ENCODE data around the gene OAS1. TPM values are rescaled to one million over a fixed set of nuclear protein-coding genes. Genes with fewer than 3 reads are reported as not detected.

OAS1 gene
- total and polyA plus RNA-seq, 2 donors from 2014 or later, result 17.5 to 27.2 TPM

DNA sequence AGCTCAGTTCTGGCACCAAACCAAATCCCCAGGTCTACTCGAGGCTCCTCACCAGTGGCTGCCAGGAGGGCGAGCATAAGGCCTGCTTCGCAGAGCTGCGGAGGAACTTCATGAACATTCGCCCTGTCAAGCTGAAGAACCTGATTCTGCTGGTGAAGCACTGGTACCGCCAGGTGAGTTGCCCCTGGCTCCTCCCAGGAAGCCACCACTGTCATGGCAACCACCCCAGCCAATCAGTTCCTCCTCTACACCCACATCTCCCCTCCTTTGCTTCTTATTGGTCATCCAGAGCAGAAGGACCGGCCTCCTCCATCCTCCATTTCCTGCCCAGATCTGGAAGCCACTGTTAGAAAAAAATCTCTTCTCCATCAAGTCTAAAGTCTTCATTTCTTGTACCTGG lies 54.3 kb downstream of the OAS1 start:
- peak in 1 of 5 donors; percentile 11 for DNase-seq
- Histone ChIP-seq H3K36me3 (ENCODE audit: control insufficient read depth in 2 of 3, insufficient read depth in 3 of 3, low read length in 3 of 3) (peaks cover 0 to 4% (median 0%) of the 10 kb centered on the region in 3 donors), H3K9ac (ENCODE audit: low read length in 3 of 3) (no peak overlapping the region), H3K9me3 (ENCODE audit: control insufficient read depth in 2 of 3, insufficient read depth in 1 of 3, low read length in 3 of 3) (peaks cover 0 to 4% (median 0%) of the 10 kb centered on the region in 3 donors), H3K27me3 (ENCODE audit: control insufficient read depth, insufficient read depth, low read length) (no peaks in the 10 kb centered on the region), H3K4me3 (ENCODE audit: low read length in 3 of 3) (no peak overlapping the region), H3K27ac (ENCODE audit: low read depth in 2 of 2, low read length in 2 of 2) (no peak overlapping the region), H3K4me1 (ENCODE audit: control insufficient read depth in 2 of 3, insufficient read depth in 2 of 3, low read depth in 1 of 3, low read length in 3 of 3) (no peaks in the 10 kb centered on the region)
- TF ChIP-seq, protein P1, sequence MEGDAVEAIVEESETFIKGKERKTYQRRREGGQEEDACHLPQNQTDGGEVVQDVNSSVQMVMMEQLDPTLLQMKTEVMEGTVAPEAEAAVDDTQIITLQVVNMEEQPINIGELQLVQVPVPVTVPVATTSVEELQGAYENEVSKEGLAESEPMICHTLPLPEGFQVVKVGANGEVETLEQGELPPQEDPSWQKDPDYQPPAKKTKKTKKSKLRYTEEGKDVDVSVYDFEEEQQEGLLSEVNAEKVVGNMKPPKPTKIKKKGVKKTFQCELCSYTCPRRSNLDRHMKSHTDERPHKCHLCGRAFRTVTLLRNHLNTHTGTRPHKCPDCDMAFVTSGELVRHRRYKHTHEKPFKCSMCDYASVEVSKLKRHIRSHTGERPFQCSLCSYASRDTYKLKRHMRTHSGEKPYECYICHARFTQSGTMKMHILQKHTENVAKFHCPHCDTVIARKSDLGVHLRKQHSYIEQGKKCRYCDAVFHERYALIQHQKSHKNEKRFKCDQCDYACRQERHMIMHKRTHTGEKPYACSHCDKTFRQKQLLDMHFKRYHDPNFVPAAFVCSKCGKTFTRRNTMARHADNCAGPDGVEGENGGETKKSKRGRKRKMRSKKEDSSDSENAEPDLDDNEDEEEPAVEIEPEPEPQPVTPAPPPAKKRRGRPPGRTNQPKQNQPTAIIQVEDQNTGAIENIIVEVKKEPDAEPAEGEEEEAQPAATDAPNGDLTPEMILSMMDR (IDR thresholded peaks at IDR 0.05; ENCODE audit: borderline replicate concordance, extremely low read depth, insufficient read depth), result no peak
- no peak for FAIRE-seq
- intact Hi-C loops (cut with DNase I), result no loop called here

DNA sequence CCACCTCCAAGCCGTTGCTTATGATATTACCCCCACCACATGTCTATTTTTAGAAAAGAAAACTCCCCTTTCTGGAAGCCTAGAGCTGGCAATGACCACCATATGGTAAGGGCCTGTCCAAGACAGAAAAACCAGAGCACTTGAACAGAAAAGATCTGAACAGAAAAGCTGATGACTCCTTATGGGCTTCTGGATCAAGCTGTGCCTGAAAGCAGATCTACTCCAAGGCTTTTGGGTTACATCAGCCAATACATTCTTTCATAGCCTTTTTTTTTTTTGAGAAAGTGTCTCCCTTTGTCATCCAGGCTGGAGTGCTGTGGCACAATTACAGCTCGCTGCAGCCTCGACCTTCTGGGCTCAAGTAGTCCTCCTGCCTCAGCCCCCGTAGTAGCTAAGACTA lies 54.8 kb downstream of the OAS1 start:
- no peaks in the 10 kb centered on the region for H3K27me3 ChIP-seq (ENCODE audit: control insufficient read depth, insufficient read depth, low read length)
- H3K9ac ChIP-seq (ENCODE audit: low read length in 3 of 3), result no peak overlapping the region
- no peak overlapping the region for H3K27ac ChIP-seq (ENCODE audit: low read depth in 2 of 2, low read length in 2 of 2)
- DNase-seq (no peak), FAIRE-seq (no peak)
- intact Hi-C loops (cut with DNase I), result no loop called here
- TF ChIP-seq, protein P1 (IDR thresholded peaks at IDR 0.05; ENCODE audit: borderline replicate concordance, extremely low read depth, insufficient read depth), result no peak
- H3K36me3 ChIP-seq (ENCODE audit: control insufficient read depth in 2 of 3, insufficient read depth in 3 of 3, low read length in 3 of 3), result peaks cover 0 to 4% (median 0%) of the 10 kb centered on the region in 3 donors
- H3K4me3 ChIP-seq (ENCODE audit: low read length in 3 of 3), result no peak overlapping the region
- peaks cover 0 to 4% (median 0%) of the 10 kb centered on the region in 3 donors for H3K9me3 ChIP-seq (ENCODE audit: control insufficient read depth in 2 of 3, insufficient read depth in 1 of 3, low read length in 3 of 3)
- no peaks in the 10 kb centered on the region for H3K4me1 ChIP-seq (ENCODE audit: control insufficient read depth in 2 of 3, insufficient read depth in 2 of 3, low read depth in 1 of 3, low read length in 3 of 3)

DNA sequence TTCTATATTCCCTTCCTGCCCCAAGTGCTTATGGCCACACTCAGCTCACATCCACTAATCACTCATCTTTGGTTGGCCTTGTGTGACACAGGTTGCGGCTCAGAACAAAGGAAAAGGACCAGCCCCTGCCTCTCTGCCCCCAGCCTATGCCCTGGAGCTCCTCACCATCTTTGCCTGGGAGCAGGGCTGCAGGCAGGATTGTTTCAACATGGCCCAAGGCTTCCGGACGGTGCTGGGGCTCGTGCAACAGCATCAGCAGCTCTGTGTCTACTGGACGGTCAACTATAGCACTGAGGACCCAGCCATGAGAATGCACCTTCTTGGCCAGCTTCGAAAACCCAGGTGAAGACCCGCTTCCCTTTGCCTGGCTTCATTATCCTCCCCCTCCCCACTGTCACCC lies 55.8 kb downstream of the OAS1 start:
- Histone ChIP-seq H3K9ac (ENCODE audit: low read length in 3 of 3) (no peak overlapping the region), H3K9me3 (ENCODE audit: control insufficient read depth in 2 of 3, insufficient read depth in 1 of 3, low read length in 3 of 3) (peaks cover 0 to 4% (median 0%) of the 10 kb centered on the region in 3 donors), H3K27me3 (ENCODE audit: control insufficient read depth, insufficient read depth, low read length) (no peaks in the 10 kb centered on the region), H3K36me3 (ENCODE audit: control insufficient read depth in 2 of 3, insufficient read depth in 3 of 3, low read length in 3 of 3) (peaks cover 0 to 4% (median 0%) of the 10 kb centered on the region in 3 donors), H3K4me1 (ENCODE audit: control insufficient read depth in 2 of 3, insufficient read depth in 2 of 3, low read depth in 1 of 3, low read length in 3 of 3) (no peaks in the 10 kb centered on the region), H3K27ac (ENCODE audit: low read depth in 2 of 2, low read length in 2 of 2) (no peak overlapping the region), H3K4me3 (ENCODE audit: low read length in 3 of 3) (no peak overlapping the region)
- intact Hi-C loops (cut with DNase I), result no loop called here
- TF ChIP-seq, protein P1 (IDR thresholded peaks at IDR 0.05; ENCODE audit: borderline replicate concordance, extremely low read depth, insufficient read depth), result no peak
- DNase-seq (peak in 1 of 5 donors; percentile 4), FAIRE-seq (no peak)
